Activated CD8-positive, alpha-beta T cell treated with anti-CD3 and anti-CD28 coated beads for 36 hours (primary cell): ENCODE results near the gene POC5. TPM values are rescaled to one million over a fixed set of nuclear protein-coding genes. Genes with fewer than 3 reads are reported as not detected.
"Not testable (repeated sequence)": the region's sequence is repeated elsewhere in the genome, so short reads cannot be mapped to it uniquely, and the experiment has no call there.

Experiments
- ATAC-seq: fragments of 200-7000 bp; cut with Tn5 transposase; one replicate; pipeline ENCODE4 v1.10.0; 2021; ENCODE audit warnings: mild to moderate bottlenecking, moderate library complexity
- CTCF ChIA-PET: fragments of 350-600 bp; sonication (Branson Sonifier 250); formaldehyde crosslinking; loops from one replicate; lab custom pipeline; 2021; ENCODE audit warnings: antibody characterized with exemption; lab: Charles Lee
- POLR2A ChIA-PET: fragments of 350-600 bp; sonication (Branson Sonifier 250); formaldehyde crosslinking; loops from one replicate; lab custom pipeline; 2021; ENCODE audit warnings: antibody characterized with exemption; lab: Charles Lee
- DNase-seq: peaks from one replicate; pipeline ENCODE4 v3.0.0-alpha.2; 2020
- H3K27ac Mint-ChIP-seq: one replicate; pipeline ENCODE4 v1.8.0; 2021; ENCODE audit warnings: mild to moderate bottlenecking, mixed read lengths
- H3K27me3 Mint-ChIP-seq: one replicate; pipeline ENCODE4 v1.8.0; 2021; ENCODE audit warnings: mixed read lengths
- H3K36me3 Mint-ChIP-seq: one replicate; pipeline ENCODE4 v1.8.0; 2021; ENCODE audit warnings: low read depth, mixed read lengths
- H3K4me1 Mint-ChIP-seq: one replicate; pipeline ENCODE4 v1.8.0; 2021; ENCODE audit warnings: low read depth, mixed read lengths
- H3K4me3 Mint-ChIP-seq: one replicate; pipeline ENCODE4 v1.8.0; 2021; ENCODE audit warnings: mild to moderate bottlenecking, moderate library complexity, mixed read lengths
- H3K9me3 Mint-ChIP-seq: one replicate; pipeline ENCODE4 v1.8.0; 2021; ENCODE audit warnings: mixed read lengths
- CTCF ChIP-seq: fragments of 200-600 bp; IDR thresholded peaks from one replicate; pipeline ENCODE4 v1.8.0; 2022; ENCODE audit warnings: antibody characterized with exemption, mild to moderate bottlenecking
- intact Hi-C: fragments of 100-400 bp; cut with micrococcal nuclease; formaldehyde crosslinking; loops from one replicate; pipeline ENCODE4 v1.10.0; 2022
- total RNA-seq, 2 experiments: library from RNA; stranded (reverse); gene quantifications; one replicate each; pipeline ENCODE4 v1.2.3, GENCODE V29; 2021

POC5 gene
- total RNA-seq, 2 experiments from 2014 or later, result 14.5 to 15.7 TPM

GRCh38 chr5:75753182-75753581, 35.9 kb upstream of the POC5 start:
- Mint-ChIP-seq H3K4me3 (no peak overlapping the region), H3K4me1 (no peaks in the 10 kb centered on the region), H3K9me3 (no peaks in the 10 kb centered on the region), H3K27ac (no peak overlapping the region), H3K27me3 (peaks cover 12% of the 10 kb centered on the region), H3K36me3 (no peaks in the 10 kb centered on the region)
- ChIA-PET CTCF (no interaction called here), POLR2A (no interaction called here)
- intact Hi-C loops, result no loop called here
- TF ChIP-seq CTCF, result no peak
- DNase-seq (no peak), ATAC-seq (no peak)

- ATAC-seq (no peak), DNase-seq (no peak)
- Mint-ChIP-seq H3K27ac (no peak overlapping the region), H3K36me3 (no peaks in the 10 kb centered on the region), H3K9me3 (no peaks in the 10 kb centered on the region), H3K4me3 (no peak overlapping the region), H3K4me1 (no peaks in the 10 kb centered on the region), H3K27me3 (peaks cover 6% of the 10 kb centered on the region)
- ChIA-PET POLR2A (no interaction called here), CTCF (no interaction called here)
- no peak for TF ChIP-seq CTCF
- intact Hi-C loops, result no loop called here
These were observed 27.1 kb upstream of the POC5 start for GRCh38 chr5:75744355-75744754.

GRCh38 chr5:75736273-75736672, 19.0 kb upstream of the POC5 start:
- H3K9me3 Mint-ChIP-seq, result no peaks in the 10 kb centered on the region
- H3K4me3 Mint-ChIP-seq, result no peak overlapping the region
- DNase-seq, result no peak
- ATAC-seq, result no peak
- H3K36me3 Mint-ChIP-seq, result no peaks in the 10 kb centered on the region
- H3K27me3 Mint-ChIP-seq, result peaks cover 3% of the 10 kb centered on the region
- no peak for TF ChIP-seq CTCF
- CTCF ChIA-PET, result interaction anchor here (1.1 to 1.2 kb wide), 2 partner anchors 439 to 520 kb away, joined by 3 read pairs; no protein-coding TSS in a partner anchor
- no peak overlapping the region for H3K27ac Mint-ChIP-seq
- POLR2A ChIA-PET, result no interaction called here
- intact Hi-C loops, result no loop called here
- no peaks in the 10 kb centered on the region for H3K4me1 Mint-ChIP-seq

GRCh38 chr5:75734913-75735789, 17.9 kb upstream of the POC5 start:
- intact Hi-C loops, result no loop called here
- no peak overlapping the region for H3K27ac Mint-ChIP-seq
- ATAC-seq (no peak), DNase-seq (peak; percentile 22)
- no peaks in the 10 kb centered on the region for H3K4me1 Mint-ChIP-seq
- no peak overlapping the region for H3K4me3 Mint-ChIP-seq
- POLR2A ChIA-PET, result interaction anchor here (0.6 kb wide), 1 partner anchor 272 kb away, joined by 4 read pairs; no protein-coding TSS in a partner anchor
- CTCF ChIA-PET, result interaction anchor here (1.1 kb wide), 1 partner anchor 440 kb away, joined by 6 read pairs; no protein-coding TSS in a partner anchor
- TF ChIP-seq CTCF, result peak; percentile 29
- H3K27me3 Mint-ChIP-seq, result peaks cover 3% of the 10 kb centered on the region
- H3K36me3 Mint-ChIP-seq, result no peaks in the 10 kb centered on the region
- no peaks in the 10 kb centered on the region for H3K9me3 Mint-ChIP-seq

GRCh38 chr5:75733767-75734166, 16.5 kb upstream of the POC5 start:
- ATAC-seq (no peak), DNase-seq (no peak)
- H3K36me3 Mint-ChIP-seq, result no peaks in the 10 kb centered on the region
- no peak overlapping the region for H3K27ac Mint-ChIP-seq
- H3K9me3 Mint-ChIP-seq, result no peaks in the 10 kb centered on the region
- CTCF ChIA-PET, result no interaction called here
- TF ChIP-seq CTCF, result no peak
- POLR2A ChIA-PET, result no interaction called here
- intact Hi-C loops, result no loop called here
- H3K27me3 Mint-ChIP-seq, result no peaks in the 10 kb centered on the region
- H3K4me1 Mint-ChIP-seq, result no peaks in the 10 kb centered on the region
- H3K4me3 Mint-ChIP-seq, result no peak overlapping the region

- POLR2A ChIA-PET, result interaction anchor here (0.7 kb wide), 1 partner anchor 25 kb away, joined by 3 read pairs; no protein-coding TSS in a partner anchor
- H3K4me1 Mint-ChIP-seq, H3K9me3 Mint-ChIP-seq, DNase-seq, H3K27ac Mint-ChIP-seq, H3K36me3 Mint-ChIP-seq, H3K4me3 Mint-ChIP-seq, H3K27me3 Mint-ChIP-seq, CTCF ChIA-PET, ATAC-seq, intact Hi-C loops: not testable (repeated sequence)
These were observed 14.3 kb upstream of the POC5 start for GRCh38 chr5:75731515-75731914.
